WTC11 (cell line): ENCODE results near the gene STK11. TPM values are rescaled to one million over a fixed set of nuclear protein-coding genes. Genes with fewer than 3 reads are reported as not detected.
"Not testable (repeated sequence)": the region's sequence is repeated elsewhere in the genome, so short reads cannot be mapped to it uniquely, and the experiment has no call there.

ENCODE experiments used
- ATAC-seq: fragments of 200-7000 bp; cut with Tn5 transposase; 2 replicates; pipeline ENCODE4 v1.10.0; 2021; ENCODE audit warnings: mild to moderate bottlenecking, moderate library complexity
- CTCF ChIA-PET: fragments of 300-600 bp; sonication (Branson Sonifier 250); formaldehyde crosslinking; loops from one replicate; lab custom pipeline; 2021; ENCODE audit warnings: antibody characterized with exemption; lab: Charles Lee
- POLR2A ChIA-PET: fragments of 350-600 bp; sonication (Branson Sonifier 250); formaldehyde crosslinking; loops from one replicate; lab custom pipeline; 2021; ENCODE audit warnings: antibody characterized with exemption; lab: Charles Lee
- DNase-seq: peaks from one replicate; pipeline ENCODE4 v3.0.0; 2021; ENCODE audit warnings: low spot score
- H3K27ac Mint-ChIP-seq: 2 replicates; pipeline ENCODE4 v1.8.0; 2021; ENCODE audit warnings: mixed read lengths
- H3K27me3 Mint-ChIP-seq: 2 replicates; pipeline ENCODE4 v1.8.0; 2021; ENCODE audit warnings: low read depth, mild to moderate bottlenecking, moderate library complexity, mixed read lengths
- H3K36me3 Mint-ChIP-seq: 2 replicates; pipeline ENCODE4 v1.8.0; 2021; ENCODE audit warnings: mixed read lengths
- H3K4me1 Mint-ChIP-seq: 2 replicates; pipeline ENCODE4 v1.8.0; 2022; ENCODE audit warnings: mixed read lengths
- H3K4me3 Mint-ChIP-seq: 2 replicates; pipeline ENCODE4 v1.8.0; 2021; ENCODE audit warnings: mild to moderate bottlenecking, moderate library complexity, mixed read lengths
- H3K9me3 Mint-ChIP-seq: 2 replicates; pipeline ENCODE4 v1.8.0; 2021; ENCODE audit warnings: mixed read lengths
- CBFB ChIP-seq: sonication (generic); formaldehyde crosslinking; IDR thresholded peaks from 2 replicates; pipeline ENCODE4 v1.8.1; 2022; ENCODE audit warnings: mild to moderate bottlenecking, low read depth, missing genetic modification reagents
- CREM ChIP-seq: sonication (generic); formaldehyde crosslinking; IDR thresholded peaks from 2 replicates; pipeline ENCODE4 v1.8.1; 2022; ENCODE audit warnings: mild to moderate bottlenecking, missing genetic modification reagents, moderate library complexity
- E2F1 ChIP-seq: sonication (generic); formaldehyde crosslinking; IDR thresholded peaks from 2 replicates; pipeline ENCODE4 v1.8.0; 2022; ENCODE audit warnings: mild to moderate bottlenecking, missing genetic modification reagents
- ESRRA ChIP-seq: sonication (generic); formaldehyde crosslinking; IDR thresholded peaks from 2 replicates; pipeline ENCODE4 v1.8.1; 2022; ENCODE audit warnings: mild to moderate bottlenecking, missing genetic modification reagents, borderline replicate concordance
- FOXJ3 ChIP-seq: sonication (generic); formaldehyde crosslinking; IDR thresholded peaks from 2 replicates; pipeline ENCODE4 v1.9.0; 2021; ENCODE audit warnings: missing genetic modification reagents, mild to moderate bottlenecking, borderline replicate concordance
- GTF2I ChIP-seq: fragments of 250-450 bp; sonication (Bioruptor Pico); conservative IDR thresholded peaks from 2 replicates; pipeline ENCODE4 v1.4.0; 2021; ENCODE audit warnings: mild to moderate bottlenecking
- MXD4 ChIP-seq: fragments of 250-450 bp; sonication (Bioruptor Pico); IDR thresholded peaks from 2 replicates; pipeline ENCODE4 v1.8.0; 2021; ENCODE audit warnings: mild to moderate bottlenecking, moderate library complexity, borderline replicate concordance
- NFYB ChIP-seq: sonication (generic); formaldehyde crosslinking; conservative IDR thresholded peaks from 2 replicates; pipeline ENCODE4 v1.8.0; 2022; ENCODE audit warnings: low read depth, missing genetic modification reagents
- NR2C2 ChIP-seq: sonication (generic); formaldehyde crosslinking; IDR thresholded peaks from 2 replicates; pipeline ENCODE4 v1.8.0; 2022; ENCODE audit warnings: mild to moderate bottlenecking, missing genetic modification reagents
- PRRX2 ChIP-seq: fragments of 250-450 bp; sonication (Bioruptor Pico); IDR thresholded peaks from 2 replicates; pipeline ENCODE4 v1.8.0; 2021; ENCODE audit warnings: mild to moderate bottlenecking
- RELA ChIP-seq: sonication (generic); formaldehyde crosslinking; IDR thresholded peaks from 2 replicates; pipeline ENCODE4 v1.8.1; 2022; ENCODE audit warnings: missing genetic modification reagents, mild to moderate bottlenecking, borderline replicate concordance
- RORB ChIP-seq: fragments of 250-450 bp; sonication (Bioruptor Pico); IDR thresholded peaks from 2 replicates; pipeline ENCODE4 v1.9.0; 2021; ENCODE audit warnings: mild to moderate bottlenecking
- TEAD1 ChIP-seq: sonication (generic); formaldehyde crosslinking; IDR thresholded peaks from 2 replicates; pipeline ENCODE4 v1.8.0; 2022; ENCODE audit warnings: mild to moderate bottlenecking, missing genetic modification reagents
- ZNF232 ChIP-seq: sonication (generic); formaldehyde crosslinking; IDR thresholded peaks from 2 replicates; pipeline ENCODE4 v1.8.0; 2022; ENCODE audit warnings: mild to moderate bottlenecking, missing genetic modification reagents
- ZNF532 ChIP-seq: fragments of 250-450 bp; sonication (Bioruptor Pico); IDR thresholded peaks from 2 replicates; pipeline ENCODE4 v1.9.0; 2021; ENCODE audit warnings: mild to moderate bottlenecking, borderline replicate concordance
- ZNF671 ChIP-seq: fragments of 250-450 bp; sonication (Bioruptor Pico); IDR thresholded peaks from 2 replicates; pipeline ENCODE4 v1.8.0; 2021; ENCODE audit warnings: mild to moderate bottlenecking
- total RNA-seq: library from RNA; stranded (reverse); gene quantifications from 3 replicates; pipeline ENCODE4 v1.2.3, GENCODE V29; 2021
- TF ChIP-seq, protein P1 (sequence below): sonication (generic); formaldehyde crosslinking; IDR thresholded peaks from 2 replicates; pipeline ENCODE4 v1.8.1; 2022; ENCODE audit warnings: mild to moderate bottlenecking, missing genetic modification reagents, moderate library complexity, borderline replicate concordance
- TF ChIP-seq, protein P2 (sequence below): sonication (generic); formaldehyde crosslinking; conservative IDR thresholded peaks from 2 replicates; pipeline ENCODE4 v1.8.1; 2022; ENCODE audit warnings: mild to moderate bottlenecking, missing genetic modification reagents
- TF ChIP-seq, protein P3 (sequence below): fragments of 250-450 bp; sonication (Bioruptor Pico); IDR thresholded peaks from 2 replicates; pipeline ENCODE4 v1.9.0; 2021; ENCODE audit warnings: mild to moderate bottlenecking
- TF ChIP-seq, protein P4 (sequence below): sonication (generic); formaldehyde crosslinking; IDR thresholded peaks from 2 replicates; pipeline ENCODE4 v1.8.0; 2023; ENCODE audit warnings: mild to moderate bottlenecking, missing genetic modification reagents

The STK11 gene
- total RNA-seq, 1 experiment from 2014 or later: 112 TPM

DNA sequence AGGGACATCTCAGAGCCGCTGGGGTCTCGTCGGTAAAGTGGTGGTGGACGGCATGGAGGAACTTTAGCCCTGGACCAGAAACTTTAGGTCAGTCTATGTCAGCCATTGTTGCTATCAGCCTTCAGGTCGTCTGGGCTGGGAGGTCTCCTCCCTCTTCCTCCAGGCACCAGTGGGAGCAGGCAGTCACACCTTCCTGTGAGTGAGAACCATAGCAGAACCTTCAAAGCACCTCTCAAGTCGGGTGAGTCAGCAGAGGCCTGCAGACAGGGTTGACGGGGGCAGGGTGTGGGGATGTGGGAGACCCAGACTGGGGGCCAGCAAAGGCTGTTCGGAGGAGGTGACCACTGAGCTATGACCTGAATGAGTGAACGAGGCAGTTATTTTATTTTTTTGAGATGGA lies 16.2 kb upstream of the STK11 start (continued):
- TF ChIP-seq, protein P1, sequence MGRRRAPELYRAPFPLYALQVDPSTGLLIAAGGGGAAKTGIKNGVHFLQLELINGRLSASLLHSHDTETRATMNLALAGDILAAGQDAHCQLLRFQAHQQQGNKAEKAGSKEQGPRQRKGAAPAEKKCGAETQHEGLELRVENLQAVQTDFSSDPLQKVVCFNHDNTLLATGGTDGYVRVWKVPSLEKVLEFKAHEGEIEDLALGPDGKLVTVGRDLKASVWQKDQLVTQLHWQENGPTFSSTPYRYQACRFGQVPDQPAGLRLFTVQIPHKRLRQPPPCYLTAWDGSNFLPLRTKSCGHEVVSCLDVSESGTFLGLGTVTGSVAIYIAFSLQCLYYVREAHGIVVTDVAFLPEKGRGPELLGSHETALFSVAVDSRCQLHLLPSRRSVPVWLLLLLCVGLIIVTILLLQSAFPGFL: no peak
- TF ChIP-seq NFYB (no peak), ESRRA (no peak)
- TF ChIP-seq, protein P2, sequence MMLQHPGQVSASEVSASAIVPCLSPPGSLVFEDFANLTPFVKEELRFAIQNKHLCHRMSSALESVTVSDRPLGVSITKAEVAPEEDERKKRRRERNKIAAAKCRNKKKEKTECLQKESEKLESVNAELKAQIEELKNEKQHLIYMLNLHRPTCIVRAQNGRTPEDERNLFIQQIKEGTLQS: no peak
- TF ChIP-seq, protein P3, sequence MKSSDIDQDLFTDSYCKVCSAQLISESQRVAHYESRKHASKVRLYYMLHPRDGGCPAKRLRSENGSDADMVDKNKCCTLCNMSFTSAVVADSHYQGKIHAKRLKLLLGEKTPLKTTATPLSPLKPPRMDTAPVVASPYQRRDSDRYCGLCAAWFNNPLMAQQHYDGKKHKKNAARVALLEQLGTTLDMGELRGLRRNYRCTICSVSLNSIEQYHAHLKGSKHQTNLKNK (CRISPR knock-in tag): no peak

DNA sequence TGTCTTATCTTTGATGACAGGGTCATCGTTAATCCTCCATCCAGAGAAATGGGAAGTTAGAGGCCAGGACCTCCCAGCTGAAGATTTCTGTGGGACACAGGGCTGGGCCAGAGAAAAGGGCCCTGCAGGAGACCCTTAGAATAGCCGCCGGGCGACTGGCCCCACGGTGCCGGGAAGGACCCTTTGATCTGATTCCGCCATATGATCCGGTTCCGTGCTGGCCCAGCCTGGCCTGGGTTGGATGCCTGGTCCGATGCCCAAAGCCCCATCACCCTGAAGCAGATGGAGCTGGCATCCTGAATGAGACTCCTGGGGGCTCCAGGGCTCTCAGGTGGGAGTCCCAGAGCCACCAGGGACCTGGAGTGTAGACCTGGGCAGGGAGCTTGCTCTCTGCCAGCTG lies 6.0 kb upstream of the STK11 start:
- TF ChIP-seq E2F1 (CRISPR knock-in tag): no peak
- TF ChIP-seq NR2C2: no peak
- no peak for TF ChIP-seq CREM (CRISPR knock-in tag)
- TF ChIP-seq GTF2I (CRISPR knock-in tag): no peak
- TF ChIP-seq RORB (CRISPR knock-in tag): no peak
- no peak for TF ChIP-seq PRRX2 (CRISPR knock-in tag)
- TF ChIP-seq RELA (CRISPR knock-in tag): no peak
- TF ChIP-seq ZNF532: no peak
- TF ChIP-seq TEAD1 (CRISPR knock-in tag): no peak
- no peak for TF ChIP-seq ZNF671
- TF ChIP-seq MXD4: no peak
- TF ChIP-seq, protein P1: no peak
- no peak for TF ChIP-seq ZNF232 (CRISPR knock-in tag)
- no peak for TF ChIP-seq NFYB
- TF ChIP-seq, protein P4, sequence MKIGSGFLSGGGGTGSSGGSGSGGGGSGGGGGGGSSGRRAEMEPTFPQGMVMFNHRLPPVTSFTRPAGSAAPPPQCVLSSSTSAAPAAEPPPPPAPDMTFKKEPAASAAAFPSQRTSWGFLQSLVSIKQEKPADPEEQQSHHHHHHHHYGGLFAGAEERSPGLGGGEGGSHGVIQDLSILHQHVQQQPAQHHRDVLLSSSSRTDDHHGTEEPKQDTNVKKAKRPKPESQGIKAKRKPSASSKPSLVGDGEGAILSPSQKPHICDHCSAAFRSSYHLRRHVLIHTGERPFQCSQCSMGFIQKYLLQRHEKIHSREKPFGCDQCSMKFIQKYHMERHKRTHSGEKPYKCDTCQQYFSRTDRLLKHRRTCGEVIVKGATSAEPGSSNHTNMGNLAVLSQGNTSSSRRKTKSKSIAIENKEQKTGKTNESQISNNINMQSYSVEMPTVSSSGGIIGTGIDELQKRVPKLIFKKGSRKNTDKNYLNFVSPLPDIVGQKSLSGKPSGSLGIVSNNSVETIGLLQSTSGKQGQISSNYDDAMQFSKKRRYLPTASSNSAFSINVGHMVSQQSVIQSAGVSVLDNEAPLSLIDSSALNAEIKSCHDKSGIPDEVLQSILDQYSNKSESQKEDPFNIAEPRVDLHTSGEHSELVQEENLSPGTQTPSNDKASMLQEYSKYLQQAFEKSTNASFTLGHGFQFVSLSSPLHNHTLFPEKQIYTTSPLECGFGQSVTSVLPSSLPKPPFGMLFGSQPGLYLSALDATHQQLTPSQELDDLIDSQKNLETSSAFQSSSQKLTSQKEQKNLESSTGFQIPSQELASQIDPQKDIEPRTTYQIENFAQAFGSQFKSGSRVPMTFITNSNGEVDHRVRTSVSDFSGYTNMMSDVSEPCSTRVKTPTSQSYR (CRISPR knock-in tag): no peak
- TF ChIP-seq FOXJ3 (CRISPR knock-in tag): no peak
- TF ChIP-seq CBFB (CRISPR knock-in tag): no peak
- TF ChIP-seq, all 79 proteins: peak for 0
- peaks cover 2% of the 10 kb centered on the region; the same call in 1 of the 2 replicates for H3K4me1 Mint-ChIP-seq
- H3K36me3 Mint-ChIP-seq: no peaks in the 10 kb centered on the region
- ChIA-PET CTCF (interaction anchor here (0.7 to 1.8 kb wide), 4 partner anchors 19 to 731 kb away, joined by 3 to 8 read pairs (median 4); no protein-coding TSS in a partner anchor), POLR2A (no interaction called here)
- ATAC-seq (no peak), DNase-seq (no peak)
- 0 out of 2 replicates have a peak, but pooled peaks cover 3% of the 10 kb centered on the region for H3K27me3 Mint-ChIP-seq
- no peak overlapping the region for H3K27ac Mint-ChIP-seq
- H3K4me3 Mint-ChIP-seq: no peak overlapping the region
- H3K9me3 Mint-ChIP-seq: no peaks in the 10 kb centered on the region

DNA sequence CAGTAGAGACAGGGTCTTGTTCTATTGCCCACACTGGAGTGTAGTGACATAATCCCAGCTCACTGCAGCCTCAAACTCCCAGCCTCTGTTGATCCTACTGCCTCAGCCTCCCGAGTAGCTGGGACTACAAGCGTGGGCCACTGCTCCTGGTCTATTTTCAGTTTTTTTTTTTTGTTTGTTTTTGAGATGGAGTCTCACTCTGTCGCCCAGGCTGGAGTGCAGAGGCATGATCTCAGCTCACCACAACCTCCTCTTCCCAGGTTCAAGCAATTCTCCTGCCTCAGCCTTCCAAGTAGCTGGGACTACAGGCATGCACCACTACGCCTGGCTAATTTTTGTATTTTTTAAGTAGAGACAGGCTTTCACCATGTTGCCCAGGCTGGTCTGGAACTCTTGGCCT lies 5.0 kb upstream of the STK11 start:
- not testable (repeated sequence) for H3K36me3 Mint-ChIP-seq, ATAC-seq
- CTCF ChIA-PET: interaction anchor here (0.6 to 1.3 kb wide), 4 partner anchors 27 to 118 kb away, joined by 3 read pairs; no protein-coding TSS in a partner anchor

More for the DNA sequence above, 5.0 kb upstream of the STK11 start:
- DNase-seq, H3K4me3 Mint-ChIP-seq, H3K4me1 Mint-ChIP-seq, H3K9me3 Mint-ChIP-seq, H3K27me3 Mint-ChIP-seq, POLR2A ChIA-PET, H3K27ac Mint-ChIP-seq: not testable (repeated sequence)
